Iris pigment epithelial cell (primary cell): ENCODE results near the gene ATXN3L.

ENCODE experiments used
- DNase-seq: peaks from one replicate; pipeline ENCODE4 v3.0.0-alpha.2; 2011; ENCODE audit warnings: low read depth

ATXN3L gene

DNA sequence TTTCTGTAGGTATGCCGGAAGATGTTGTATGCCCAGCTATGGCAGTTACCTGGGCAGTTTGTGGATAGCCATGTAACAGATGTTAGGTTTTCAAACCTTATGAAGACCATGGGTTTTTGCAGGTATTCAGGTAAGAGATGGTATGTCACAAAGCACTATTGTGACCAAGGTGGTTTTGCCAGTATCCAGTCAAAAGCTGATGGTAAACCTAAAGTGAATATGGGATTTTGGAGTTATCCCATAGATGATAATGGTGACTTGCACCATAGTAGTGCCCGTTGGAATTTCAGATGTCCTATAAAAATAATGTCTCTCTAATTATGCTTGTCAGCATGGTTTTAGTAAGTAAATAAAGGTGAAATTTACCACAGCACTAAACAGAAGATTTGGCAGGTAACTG lies at the start of gene ATXN3L:
TSS of gene ATXN3L (minus strand) at position 101 of the 400 bp plus-strand sequence. CDS start 119 bp downstream, outside the sequence.
- DNase-seq = no peak

DNA sequence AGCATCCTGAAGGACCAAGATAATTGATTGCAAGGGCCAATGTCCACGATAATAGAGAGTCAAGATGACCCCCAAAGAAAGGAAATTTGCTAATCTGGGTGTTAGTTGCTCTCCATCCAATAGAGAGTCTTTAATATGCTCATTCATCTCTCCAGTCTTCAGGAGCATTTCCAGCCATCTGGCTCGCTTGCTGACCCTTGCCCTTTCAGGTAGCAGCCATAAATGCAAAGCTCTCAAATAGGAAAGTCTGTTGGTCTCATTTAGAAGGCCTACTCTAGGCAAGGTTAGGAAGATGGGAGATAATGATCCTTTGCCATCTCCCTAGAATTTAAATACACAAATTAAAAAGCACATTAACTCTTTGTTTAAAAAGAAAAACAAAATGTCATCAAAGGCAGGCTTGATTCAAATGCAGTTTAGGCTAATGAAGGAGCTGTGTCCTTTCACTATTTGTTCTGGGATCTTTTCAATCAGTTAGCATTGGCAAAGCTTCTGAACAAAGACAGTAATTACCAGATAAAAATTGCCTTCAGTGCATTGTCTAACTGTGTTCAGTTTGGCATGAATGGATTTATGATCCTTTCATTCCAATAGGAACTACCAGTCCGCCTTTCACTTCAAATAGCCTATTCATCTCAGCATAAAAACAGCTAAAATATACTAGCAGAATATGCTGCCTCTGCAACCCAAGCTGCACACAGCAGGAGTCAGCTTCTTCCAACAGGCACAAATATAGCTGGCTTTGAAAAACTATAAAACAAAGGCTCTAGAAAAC lies 49.6 kb upstream of the ATXN3L start:
- DNase-seq = no peak

DNA sequence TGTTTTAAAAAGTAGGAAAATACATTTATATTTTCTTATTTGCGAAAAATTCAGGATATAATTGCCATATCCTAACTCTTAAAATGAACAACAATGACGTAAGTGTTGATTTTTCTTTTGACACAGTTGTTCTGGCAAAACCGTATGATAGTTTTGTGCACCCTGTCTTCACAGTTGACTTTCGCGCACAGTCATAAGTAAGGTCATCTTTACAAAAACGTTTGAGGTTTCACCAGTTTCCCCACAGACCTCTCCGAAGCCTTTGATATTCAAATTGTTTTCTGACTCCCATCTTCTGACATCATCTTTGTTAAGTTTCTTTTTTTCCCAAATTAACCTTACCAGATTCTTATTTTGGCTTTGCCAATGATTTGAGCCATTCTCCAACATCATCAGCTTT lies 48.1 kb upstream of the ATXN3L start:
- no peak for DNase-seq

DNA sequence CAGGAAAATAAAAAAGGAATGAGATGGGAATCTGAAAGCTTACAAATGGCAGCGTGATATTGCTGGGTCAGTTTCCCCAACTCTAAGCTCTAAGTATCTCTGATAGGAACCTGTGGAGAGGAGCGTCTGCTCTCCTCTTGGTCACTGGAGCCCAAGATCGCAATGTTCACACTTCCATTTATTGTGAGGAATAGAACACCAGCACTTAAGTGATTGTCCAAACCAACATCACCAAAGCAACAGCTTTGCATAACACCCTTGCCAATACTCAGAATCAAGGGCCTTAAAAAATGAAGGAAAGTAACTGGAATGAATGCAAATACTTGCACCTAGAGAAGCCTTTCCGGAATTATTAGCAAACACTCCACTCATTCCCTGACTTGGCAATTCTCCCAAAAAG lies 46.8 kb upstream of the ATXN3L start:
- DNase-seq = no peak

GRCh38 chrX:13365161-13365560 lies 45.3 kb upstream of the ATXN3L start:
- no peak for DNase-seq

DNA sequence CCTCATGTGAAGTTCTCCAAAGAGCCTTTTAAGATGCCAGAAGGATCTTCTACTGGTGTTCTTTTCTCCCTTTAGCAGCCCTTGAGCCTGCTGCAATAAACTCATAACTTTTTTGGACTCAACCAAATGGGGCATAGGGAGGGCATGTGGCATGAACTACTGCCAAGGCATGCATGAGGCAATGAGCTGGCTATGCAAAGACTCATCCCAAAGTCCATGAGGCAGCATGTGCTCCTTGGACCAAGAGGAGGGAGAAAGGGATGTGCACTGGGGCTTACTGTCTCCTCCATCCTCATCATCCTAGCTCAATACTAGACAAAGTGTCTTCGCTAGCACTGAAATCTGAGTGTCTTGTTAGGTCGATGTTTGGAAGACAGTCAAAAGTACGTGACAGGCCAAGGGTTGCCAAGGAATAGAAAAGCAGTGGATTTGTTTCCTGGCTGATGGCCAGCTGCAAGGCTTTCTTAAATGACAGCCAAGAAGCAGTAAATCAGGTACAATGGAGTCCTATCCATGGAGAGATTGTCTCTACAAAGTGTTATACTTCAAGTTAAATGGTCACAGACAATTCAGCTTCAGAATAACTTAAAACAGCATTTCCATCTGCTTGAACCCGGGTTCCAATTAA lies 44.5 kb upstream of the ATXN3L start:
- DNase-seq = no peak

- DNase-seq = no peak
These were observed 40.3 kb upstream of the ATXN3L start for GRCh38 chrX:13360146-13360545.

DNA sequence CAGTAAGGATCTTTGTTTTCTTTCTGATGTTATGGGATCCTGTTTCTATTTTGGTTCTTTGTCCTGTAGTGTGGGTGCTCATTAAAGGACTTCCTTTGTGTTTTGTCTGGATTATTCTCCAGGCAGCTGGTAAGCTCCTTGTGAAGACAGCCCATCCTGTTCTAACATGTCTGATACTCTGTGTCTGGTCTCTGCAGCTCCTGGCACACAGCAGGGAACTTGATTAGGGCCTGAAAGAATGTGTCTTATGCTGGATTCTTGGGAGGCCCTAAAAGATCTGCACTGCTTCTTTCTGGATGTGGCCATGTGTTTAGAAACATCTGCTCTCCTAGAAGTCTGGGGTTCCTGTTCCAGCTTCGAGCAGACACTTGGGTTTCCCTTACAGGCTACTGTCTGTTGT lies 38.1 kb upstream of the ATXN3L start:
- peak; percentile 42 for DNase-seq

DNA sequence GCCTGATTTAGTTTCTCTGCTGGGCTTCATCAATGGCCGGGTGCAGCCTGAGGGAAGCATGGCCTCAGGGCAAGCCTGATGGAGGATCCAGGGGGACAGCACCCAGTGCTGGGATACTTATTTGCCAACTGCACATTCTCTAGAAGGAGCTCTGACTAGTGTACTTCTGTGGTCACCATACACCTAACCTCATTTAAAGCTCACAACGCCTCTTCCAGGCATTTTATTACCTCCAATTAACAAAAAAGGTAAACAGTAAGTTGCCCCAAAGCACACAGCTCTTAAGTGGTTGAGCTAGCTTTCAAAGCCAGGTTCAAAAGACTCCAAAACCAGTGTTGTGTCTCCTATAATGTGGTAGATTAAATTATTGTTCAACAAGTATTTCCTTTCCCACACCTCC lies 26.8 kb upstream of the ATXN3L start:
- no peak for DNase-seq

DNA sequence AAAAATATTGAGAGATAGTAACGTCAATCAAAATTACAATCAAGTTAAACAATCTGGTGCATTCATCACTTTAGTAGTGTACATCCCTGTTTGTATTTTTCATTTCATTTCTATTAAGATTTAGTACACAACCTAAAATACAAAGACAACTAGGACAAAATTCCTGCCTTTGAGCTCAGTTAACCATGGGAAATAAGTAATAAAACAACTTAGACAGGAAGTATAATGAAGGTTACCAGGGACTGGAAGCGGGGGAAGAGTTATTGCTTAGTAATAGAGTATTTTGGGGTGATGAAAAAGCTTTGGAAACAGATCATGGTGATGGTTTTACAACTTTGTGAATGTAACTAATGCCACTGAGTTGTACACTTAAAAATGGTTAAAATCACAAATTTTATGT lies 25.6 kb upstream of the ATXN3L start:
- no peak for DNase-seq

DNA sequence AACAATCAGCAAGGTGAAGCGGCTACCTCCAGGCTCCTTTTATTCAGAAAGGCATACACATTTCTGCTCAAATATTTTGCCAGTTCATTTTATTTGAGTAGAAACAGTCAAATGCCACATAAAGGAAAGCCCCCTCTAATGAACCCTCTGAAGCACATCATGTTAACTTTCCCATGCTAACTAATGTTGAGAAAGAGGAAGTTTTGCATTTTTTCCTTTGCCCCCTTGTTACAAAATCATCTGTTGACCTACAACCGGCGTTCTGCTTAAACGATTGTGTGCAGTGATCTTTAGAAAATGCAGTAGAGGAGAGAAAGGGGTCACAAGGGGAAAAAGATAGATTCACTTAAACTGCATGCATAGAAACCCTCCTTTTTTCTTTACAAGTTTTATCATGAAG lies 25.2 kb upstream of the ATXN3L start:
- peak; percentile 10 for DNase-seq

- DNase-seq = peak; percentile 28
These were observed 21.7 kb upstream of the ATXN3L start for GRCh38 chrX:13341491-13342101.

DNA sequence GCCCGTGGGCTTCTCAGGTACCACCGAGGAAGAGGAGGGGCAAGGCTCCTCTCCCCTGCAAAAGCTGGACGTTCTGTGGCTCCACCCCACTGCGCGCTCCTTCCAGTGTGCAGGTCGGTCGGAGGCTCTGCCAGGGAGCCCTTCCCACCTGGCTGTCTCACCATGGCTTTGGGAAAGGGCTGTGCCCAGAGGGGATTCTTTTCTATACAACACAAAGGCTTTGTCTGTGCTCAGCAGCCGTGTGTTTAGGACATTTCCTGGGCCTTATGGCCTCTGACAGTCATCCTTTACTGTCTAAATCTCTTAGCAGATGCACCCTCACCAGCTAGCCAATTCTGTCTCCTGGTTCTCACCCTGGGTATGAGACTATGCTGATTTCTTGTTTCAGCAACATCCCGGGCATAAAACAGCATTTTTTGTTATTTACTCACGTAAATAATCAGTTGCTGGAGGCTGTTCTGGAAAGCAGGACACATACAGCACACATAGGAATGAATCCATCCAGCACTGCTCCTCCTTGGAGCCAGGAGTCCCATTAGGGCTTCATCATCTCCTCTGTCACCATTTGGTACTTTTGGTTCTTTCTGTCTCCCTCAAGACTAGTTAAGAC lies 20.4 kb upstream of the ATXN3L start:
- DNase-seq = no peak

- no peak for DNase-seq
These were observed 19.8 kb upstream of the ATXN3L start for GRCh38 chrX:13339607-13340006.

- DNase-seq = no peak
These were observed 19.2 kb upstream of the ATXN3L start for GRCh38 chrX:13338996-13339515.

DNA sequence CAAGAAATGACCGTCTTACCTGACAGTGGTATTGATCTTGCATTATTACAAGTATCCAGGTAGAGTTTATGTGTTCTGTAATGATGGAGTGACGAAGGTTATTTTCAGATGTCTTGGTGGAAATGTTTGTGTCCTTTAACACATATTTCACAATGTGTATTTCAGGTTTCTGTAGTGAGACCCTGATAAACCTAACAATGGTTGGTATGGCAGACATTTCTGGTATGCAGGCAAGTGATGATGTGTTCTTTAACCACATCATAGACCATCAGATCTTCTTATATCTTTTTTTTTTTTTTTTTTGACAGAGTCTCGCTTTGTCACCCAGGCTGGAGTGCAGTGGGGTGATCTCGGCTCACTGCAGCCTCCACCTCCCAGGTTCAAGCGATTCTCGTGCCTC lies 14.6 kb upstream of the ATXN3L start:
- DNase-seq = peak; percentile 43

GRCh38 chrX:13330446-13330845 lies 10.6 kb upstream of the ATXN3L start:
- DNase-seq = no peak

GRCh38 chrX:13327666-13328065 lies 7.8 kb upstream of the ATXN3L start:
- DNase-seq = no peak

GRCh38 chrX:13323241-13323640 lies 3.4 kb upstream of the ATXN3L start:
- no peak for DNase-seq

GRCh38 chrX:13317366-13317765 lies 2.5 kb downstream of the ATXN3L start:
- DNase-seq = no peak

- DNase-seq = no peak
These were observed 8.3 kb downstream of the ATXN3L start for GRCh38 chrX:13311560-13311959.

DNA sequence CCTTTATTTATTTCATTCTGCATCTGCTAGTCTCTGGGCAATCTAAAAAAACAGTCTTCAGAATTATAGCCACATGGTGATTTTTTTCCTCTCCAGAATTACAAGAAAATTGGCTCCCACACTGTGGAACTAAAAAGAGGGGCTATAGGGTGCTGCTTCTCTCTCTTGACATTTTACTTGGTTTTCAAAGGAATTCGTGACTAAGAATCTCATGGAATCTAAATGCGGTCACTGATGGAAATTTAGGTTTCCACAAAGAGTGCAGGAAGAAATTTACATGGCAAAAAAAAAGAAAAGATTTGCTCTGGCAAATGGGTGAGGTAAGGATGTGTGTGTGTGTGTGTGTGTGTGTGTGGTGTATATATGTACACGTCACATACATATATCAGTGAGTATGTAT lies 10.2 kb downstream of the ATXN3L start:
- DNase-seq = no peak

DNA sequence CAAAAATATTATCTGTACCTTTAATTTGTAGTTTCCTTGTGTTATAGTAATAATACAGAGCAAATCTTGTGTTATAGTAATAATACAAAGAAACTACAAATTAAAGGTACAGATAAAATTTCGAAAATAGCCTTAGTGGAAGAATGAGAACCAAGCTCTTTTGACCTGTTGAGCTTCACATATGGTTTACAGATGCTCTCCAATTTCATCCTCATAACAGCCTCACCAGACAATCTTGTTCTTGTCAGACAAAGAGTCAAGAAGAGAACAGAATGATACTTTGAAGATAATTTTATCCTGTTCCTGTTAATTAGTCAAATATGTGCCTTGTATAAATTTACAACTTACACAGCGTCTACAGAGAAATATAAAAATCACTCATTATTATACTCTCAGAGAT lies 12.8 kb downstream of the ATXN3L start:
- no peak for DNase-seq
